HG03025 (cell line): ENCODE results near the gene FGF14.

ENCODE experiments used
- ATAC-seq: cut with Tn5 transposase; IDR thresholded peaks from one replicate; pipeline ENCODE4 v1.9.1; 2021; ENCODE audit warnings: mild to moderate bottlenecking, moderate library complexity; ENCODE audit not compliant: unreplicated experiment, low FRiP score

The FGF14 gene

DNA sequence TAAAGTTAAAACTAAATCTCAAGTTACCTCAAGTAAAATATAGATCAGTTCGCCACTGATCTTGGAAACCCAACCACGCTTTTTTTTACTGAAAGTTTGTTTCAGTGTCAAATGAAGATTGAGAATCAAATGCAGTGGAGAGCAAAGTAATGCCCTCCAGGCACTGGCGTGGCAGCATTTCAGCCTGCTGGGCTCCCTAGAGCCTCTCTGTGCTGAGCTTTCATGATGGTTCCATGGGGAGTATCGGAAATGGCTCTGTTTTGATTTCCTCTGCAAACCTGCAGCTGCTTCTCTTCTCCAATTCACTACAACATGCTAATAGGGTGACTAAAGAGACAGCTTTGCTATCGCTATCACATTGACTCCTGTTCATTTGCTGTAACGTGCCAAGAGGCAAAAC, 141.6 kb downstream of the FGF14 start:
- ATAC-seq = no peak

DNA sequence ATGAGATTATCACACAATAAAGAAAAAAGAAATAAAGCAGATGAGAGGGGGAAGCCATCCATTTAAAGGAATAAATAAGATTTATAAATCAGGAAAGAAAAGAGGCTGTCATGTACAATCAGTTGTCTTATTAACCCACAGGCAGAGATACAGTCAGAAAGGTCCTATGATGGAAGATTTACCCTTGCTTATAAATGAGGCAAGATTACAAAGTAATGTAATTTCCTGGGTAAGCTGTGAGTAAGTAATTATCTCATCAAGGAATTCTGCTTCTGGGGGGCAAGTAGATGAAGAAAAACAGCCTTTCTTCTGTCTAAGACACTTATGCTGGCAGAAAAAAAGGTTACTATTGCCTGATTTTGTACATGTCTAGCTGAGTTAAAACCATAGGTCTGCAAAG, 146.4 kb downstream of the FGF14 start:
- ATAC-seq = no peak

DNA sequence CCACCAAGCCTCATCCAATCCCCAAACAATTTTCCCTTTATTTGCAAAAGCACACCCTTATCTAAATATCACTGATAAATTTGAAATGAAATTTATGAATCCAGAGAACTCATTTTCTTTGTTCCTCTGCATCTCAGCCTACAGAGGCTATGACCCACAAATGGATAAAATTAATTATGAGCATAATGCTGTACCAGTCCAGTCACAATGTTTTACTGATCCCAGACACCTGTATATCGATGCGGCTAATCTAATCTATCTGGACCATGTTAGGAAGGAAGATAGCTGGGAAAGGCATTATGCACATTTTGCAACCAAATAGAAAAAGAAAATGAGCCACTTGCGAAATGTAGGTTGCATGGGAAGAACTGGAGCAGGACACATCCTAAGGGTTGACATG, 150.0 kb downstream of the FGF14 start:
- ATAC-seq = no peak

DNA sequence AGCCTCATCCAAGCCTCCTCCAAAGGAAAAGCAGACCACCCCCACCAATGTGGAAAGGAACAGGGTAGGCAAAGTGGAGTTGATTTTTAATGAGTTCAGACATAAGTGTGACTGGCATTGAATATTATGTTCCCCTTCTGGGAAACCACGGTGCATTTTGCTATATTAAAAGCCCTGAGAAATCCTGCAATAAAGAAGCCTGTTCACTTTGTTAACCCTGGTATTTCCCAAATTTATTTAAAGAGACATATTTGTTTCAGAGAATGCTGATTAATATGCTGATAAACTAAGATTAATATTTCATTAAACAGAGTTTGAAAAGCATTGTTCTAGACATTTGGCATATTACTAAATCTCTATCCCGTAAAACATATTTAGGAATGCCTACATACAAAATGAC, 151.4 kb downstream of the FGF14 start:
- ATAC-seq = no peak

DNA sequence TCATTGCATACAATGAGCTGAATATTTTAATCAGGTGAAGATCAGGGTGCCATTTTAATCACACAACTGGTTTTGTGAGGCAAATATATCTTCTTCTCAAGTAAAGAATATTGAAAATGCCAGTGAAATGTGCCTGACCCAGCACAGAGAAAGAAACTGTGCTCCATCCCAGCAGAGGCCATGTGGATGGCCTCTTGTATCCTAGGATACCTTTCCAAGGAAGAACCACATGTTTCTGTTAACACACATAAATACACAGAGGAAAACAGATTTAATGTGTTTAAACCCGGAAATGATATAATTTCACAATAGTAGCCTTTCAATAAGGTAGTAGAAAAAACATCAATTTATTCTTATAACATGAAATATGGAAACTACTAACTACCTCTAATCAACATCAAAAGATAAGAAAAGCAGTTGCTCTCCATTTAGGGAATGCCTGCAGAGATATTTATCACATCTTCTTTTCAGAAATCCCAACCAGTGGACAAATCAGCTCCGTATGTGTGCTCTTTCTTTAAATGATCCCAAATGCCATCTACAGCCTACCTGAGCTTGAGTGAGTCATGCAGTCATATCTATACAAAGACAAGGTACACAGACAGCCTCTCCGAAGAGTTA, 157.1 kb downstream of the FGF14 start:
- ATAC-seq = no peak

DNA sequence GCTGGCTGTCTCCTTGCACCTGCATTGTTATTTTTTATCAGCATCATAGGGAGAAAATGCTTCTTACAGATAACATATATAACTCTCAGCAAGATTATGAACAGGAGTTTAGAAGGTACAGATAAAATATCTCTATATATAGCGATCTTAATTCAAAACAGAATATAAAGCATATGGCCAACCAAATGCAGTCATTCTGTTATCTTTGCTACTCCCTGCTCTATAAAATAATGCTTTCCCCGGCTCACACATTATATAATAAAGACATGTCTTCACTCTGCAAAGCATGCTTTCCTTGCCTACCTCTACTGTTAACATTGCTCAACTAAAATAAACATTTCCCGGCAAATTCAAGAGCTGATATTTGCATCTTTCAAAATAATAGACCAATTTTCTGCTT, 161.7 kb downstream of the FGF14 start:
- ATAC-seq = no peak

DNA sequence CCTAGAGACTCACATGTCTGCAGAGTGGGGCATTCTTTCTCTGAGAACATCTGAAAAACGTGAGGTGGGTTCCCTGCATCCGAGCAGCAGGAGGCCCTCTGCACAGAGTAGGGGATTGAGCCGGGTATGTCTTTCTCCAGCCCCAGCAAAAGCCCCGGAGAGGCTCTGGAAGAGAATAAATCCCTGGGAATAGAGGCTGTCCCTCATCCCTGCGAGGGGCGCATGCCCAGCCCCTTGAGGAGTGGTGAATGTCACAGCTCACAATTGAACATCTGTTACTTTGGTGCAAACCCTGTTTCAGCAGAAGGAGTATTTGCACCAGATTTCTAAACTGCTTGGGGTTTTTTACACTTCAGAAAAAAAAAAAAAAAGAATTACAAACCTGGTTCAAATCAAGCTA, 164.6 kb downstream of the FGF14 start:
- ATAC-seq = no peak

DNA sequence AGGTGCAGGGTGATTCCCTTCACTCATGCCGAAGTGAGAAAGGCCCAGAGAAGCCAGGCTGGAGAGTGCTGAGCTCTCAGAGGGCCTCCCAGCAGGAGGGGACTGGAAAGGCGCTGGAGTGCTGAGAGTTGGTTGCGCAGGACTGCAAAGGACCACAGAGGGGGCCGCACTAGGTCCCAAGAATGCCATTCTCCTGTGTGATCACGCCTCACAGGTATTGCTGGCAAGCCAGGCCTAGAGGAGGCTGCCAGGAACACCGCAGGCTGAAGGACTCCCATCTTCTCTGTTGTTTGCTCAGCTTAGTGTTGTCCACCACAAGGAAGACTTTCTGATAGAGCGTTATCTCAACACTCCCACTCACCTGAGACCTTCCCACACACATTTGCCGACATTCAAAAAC, 165.0 kb downstream of the FGF14 start:
- no peak for ATAC-seq

DNA sequence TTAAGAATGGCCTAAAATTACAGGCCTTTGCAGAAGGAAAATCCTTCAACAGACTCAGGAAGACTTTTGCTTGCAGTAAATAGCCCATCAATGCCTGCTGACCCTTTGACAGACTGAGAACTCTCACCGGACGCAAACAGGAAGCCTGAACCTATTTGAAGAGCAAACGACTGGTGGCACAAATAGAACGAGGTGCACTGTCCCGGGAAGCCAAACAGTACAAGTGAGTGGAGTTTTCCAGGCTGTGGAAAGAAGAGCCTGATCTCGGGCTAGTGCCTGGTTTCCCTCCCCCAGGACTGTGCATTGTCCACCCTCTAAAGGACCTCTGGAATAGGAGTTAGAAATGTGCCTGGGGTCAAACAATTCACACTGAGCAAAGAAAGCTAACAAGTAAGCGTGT, 165.5 kb downstream of the FGF14 start:
- no peak for ATAC-seq

DNA sequence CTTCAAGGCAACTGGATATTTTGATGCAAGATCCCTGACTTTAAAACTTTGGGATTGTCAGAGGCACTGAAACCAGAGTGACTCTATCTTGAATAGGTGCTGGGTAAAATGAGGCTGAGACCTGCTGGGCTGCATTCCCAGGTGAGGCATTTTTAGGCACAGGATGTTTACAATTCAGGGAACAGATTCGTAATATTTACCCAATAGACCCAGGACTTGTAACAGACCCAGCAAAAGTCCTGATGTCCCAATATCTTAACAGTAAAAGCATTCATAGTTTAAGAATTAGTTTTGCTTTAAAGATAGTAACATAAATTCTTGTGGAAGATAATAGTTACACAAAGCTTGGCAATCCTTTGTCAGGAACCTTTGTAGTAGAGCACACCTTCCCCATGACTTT, 166.2 kb downstream of the FGF14 start:
- ATAC-seq = no peak

DNA sequence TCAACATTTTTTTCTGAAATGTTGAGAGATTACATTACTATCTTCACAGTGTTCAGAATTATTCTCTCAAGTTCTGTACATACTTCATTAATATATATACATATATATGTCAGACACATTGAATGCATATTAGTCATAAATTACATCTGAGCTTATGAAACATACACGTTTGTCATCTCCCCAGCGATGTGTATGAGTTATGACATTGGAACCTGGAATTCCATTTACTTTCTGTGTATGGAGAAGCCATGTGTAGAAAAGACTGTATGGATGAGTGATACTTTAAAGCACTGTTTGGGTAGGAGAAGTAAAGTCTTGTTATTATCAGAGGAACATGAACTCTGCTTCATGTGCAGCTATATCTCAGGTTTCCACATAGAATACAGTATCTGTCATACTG, 167.2 kb downstream of the FGF14 start:
- ATAC-seq = no peak

DNA sequence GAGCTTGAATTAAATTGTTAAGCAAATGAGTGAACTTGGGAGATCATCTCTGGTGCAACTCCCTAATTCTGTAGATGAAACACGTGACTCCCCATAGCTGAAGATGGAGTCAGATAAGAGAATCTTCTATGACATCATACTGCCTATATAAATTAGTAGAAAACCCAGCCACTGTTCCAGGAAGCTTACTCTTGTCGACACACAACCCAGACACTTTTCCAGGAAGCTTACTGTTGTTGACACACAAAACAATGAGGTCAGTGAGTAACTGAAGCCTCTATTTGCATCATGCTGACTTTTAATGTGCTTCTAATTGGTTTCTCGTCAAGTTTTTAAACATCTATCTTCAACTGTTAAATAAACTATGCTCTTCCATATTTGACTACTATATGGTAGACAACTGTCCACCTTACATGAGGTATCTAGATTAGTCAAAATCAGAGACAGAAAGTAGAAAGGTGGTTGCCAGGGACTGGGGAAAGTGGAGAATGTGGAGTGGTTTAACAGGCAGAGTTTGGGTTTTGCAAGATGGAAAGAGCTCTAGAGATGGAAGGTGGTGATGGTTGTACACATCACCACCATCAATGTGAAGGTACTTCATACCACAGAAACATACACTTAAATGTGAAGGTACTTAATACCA, 168.2 kb downstream of the FGF14 start:
- ATAC-seq = no peak

DNA sequence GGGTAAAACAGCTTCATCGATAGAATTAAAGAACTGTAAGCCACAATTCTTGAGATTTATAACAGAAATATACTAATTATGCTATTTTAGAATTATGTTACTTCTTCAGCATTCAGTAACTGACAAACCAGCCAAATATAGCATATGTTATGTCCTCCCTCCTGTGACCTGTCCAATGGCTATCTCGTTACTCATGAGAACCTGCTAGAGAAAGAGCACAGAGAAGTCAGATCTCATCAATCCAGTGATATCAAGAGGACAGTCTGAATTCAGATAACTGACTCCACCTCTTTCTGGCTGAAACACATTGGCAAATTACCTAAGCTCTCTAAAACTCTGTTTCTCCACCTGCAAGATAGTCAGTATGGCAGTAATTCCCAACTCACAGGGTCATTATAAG, 170.4 kb downstream of the FGF14 start:
- no peak for ATAC-seq

DNA sequence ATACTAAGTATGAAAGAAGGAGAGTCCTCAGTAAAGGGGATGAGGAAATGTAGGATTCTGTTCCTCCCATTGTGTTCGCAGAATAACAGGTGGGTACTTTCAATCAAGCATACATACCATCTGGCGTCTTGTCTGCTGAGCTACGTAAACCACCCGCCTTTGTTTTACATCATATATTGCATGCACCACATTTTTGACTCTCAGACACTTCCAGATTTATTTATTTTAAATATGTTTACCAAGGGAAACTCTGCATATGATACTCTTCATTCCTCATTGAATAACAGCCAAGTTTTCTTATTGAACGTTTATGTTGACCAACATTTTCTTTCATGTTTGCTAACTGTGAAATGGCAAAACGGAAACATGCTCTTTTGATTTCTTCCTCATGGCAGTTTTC, 174.1 kb downstream of the FGF14 start:
- ATAC-seq = no peak

DNA sequence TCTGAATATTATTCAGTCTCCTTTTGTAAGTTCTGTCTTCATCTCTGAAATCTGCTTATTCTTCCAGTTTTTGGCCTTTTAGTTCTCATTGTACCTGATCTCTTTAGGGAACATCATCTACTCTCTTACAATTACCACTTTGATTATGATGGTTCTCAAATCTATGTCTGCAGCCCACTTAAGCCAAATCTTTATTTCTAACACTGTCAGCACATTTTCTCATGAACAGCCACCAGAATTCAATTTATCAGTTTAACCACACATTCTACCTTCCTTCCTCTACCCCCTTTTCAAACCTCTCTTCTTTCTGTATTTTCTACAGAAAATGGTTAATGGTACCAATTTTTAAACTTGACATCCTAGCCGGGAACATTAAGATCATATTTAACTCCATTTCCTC, 175.3 kb downstream of the FGF14 start:
- ATAC-seq = no peak

DNA sequence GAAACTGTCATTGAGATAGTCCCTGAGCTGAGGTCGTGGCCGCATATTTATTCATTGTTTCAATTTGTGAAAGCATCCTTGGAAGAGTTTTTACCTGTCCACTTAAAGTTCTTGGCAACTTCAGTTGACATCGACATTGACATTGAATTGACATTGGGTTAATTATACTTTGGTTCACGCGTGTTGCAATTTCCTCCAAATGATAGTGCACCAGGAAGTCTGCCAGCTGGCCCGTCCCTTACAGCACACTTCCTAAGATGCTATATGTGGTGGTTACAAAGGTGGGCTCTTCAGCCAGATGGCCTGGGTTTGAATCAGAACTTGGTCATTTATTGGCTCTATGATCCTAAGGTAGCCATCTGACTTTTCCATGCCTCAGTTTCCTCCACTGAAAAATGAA, 176.0 kb downstream of the FGF14 start:
- ATAC-seq = no peak

DNA sequence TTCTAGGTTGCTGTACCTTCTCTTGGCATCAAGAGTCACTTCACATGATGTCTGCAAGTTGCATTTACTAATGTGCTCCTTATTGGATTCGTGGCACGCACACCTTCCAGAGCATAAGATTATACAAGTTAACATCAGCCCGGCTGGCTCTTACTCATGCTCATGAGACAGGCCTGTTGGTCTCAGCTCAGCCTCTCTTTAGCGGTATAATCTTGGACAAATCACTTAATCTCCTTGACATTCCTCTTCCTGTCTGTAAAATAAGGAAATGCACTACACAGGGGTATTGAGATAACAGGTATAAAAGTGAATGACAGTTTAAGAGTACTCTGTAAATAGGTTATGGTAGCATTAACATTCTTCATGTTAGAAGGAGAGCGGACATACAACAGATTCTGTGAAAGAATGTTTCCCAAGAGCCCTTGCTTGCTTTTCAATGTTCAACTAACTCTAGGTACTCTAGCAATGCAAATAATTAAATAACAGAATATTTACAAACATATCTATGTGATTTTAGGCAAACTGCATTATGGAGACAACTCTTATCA, 181.1 kb downstream of the FGF14 start:
- ATAC-seq = no peak

DNA sequence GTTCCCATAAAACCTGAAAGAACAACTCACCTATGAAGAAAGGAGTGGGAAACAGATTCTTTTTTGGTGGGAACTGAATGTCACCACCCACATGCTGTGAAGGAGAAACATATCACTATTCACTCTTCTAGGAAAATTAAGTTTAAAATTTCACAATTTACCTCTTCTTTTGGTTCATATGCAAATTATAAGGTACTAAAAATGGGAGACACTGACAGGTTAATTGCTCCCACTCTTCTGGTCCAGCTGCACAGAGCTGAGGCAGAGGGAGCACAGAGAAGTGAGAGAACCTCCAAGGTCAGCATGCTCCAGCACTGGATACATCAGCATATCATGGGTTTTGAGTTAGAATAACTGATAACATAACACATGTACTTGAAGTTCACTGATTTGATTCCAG, 186.9 kb downstream of the FGF14 start:
- ATAC-seq = no peak

DNA sequence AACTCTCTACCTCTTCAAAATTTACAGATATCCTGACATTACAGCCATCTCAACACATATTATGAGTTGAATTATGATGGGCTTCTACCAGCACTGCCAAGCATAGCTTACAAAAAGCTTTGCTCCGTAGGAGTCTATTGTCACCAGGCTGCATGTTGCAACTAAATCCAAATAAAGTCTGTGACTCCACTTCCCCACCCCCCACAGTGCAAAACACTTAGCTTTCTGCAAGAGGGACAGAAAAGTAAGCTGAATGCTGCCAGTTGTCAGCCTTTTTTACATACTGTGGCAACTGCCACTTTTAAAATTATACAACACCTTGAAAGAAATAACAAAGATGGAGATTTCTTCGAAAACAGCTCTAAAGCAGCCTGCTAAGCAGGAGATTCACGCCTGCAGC, 189.1 kb downstream of the FGF14 start:
- ATAC-seq = no peak

DNA sequence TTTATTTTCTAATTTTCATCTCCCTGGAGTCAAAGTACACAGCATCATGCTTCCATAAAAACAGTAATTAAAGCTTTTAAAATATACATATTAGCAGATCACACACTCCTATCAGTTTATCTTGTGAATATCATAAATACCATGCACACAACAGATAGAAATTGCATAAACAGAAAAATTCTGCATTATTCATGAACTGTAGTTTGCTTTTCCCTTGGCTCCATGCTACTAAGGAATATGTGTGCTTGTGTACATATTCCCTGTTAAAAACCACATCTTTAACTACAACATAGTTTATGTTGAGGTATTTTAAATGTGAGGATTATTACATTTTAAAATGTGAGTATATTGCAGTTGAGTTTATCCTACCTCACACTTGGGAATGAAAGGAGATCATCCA, 193.5 kb downstream of the FGF14 start:
- ATAC-seq = no peak

DNA sequence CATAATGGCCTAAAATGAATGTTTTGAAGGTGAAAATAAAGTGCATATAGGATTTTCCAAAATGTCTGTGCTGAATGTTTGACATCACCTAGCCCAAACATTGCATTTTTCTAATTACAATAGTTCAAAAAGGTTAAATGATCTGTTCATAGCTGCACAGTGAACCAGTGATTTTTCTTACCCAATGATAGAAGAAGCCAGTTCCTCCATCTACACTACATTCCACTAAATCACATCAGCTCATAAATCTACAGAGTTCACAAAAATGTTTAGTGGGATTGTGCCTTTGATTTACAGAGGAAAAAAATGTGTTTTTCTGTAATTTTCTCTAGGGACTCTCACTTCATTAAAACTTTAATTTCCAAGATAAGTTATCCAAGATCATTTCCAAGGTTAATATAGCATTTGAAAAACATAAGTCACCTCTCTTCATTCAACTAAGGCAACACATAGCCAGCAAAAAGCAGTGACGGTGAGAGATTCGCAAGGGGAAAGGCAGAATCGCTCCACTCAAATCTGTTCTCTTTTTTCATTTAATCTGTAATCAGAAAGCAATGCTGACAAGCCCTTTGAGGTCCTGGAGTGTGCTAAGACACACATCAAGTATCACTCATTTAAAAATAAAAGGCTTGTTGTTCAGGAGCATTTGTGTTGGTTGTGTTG, 194.0 kb downstream of the FGF14 start:
- no peak for ATAC-seq

DNA sequence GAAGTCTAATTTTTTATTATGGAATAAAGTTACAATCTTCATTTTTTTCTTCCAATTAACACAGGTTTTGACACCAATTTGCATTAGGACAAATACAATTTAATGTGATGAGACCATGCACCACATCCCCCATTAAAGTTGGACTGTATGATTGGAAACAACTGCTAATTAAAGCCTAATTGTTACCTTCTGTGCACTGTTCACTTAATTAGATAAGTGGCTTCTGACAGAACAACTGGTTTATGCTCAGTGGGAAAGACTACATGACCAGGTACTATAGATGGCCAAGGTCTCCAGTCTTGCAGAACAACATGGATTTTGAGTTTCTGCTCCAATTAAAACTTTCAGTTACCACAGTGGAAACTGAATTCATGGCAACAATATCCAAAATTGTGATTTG, 198.1 kb downstream of the FGF14 start:
- ATAC-seq = no peak
